Measurements from ENCODE around the gene POU2F1.

DNA sequence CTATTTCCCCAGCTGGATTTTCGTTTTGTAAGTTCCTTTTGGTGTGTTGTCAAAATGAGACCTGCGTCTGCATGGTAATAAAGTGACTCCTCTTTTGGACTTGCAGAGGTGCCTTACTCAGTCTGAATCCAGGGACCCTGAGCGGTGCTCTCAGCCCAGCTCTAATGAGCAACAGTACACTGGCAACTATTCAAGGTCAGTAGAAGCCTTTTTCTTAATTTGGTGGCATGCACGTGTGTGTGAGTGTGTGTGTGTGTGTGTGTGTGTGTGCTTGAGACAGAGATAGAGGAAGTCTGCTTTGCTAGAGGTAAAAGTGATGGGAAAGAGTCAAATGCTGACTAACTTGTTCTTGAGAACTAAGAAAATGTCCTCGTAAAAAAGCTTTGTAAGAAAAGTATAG, 192.2 kb downstream of the POU2F1 start:
- no peak for TF ChIP-seq POLR2A (IDR thresholded peaks at IDR 0.05)
- TF ChIP-seq, protein P1, sequence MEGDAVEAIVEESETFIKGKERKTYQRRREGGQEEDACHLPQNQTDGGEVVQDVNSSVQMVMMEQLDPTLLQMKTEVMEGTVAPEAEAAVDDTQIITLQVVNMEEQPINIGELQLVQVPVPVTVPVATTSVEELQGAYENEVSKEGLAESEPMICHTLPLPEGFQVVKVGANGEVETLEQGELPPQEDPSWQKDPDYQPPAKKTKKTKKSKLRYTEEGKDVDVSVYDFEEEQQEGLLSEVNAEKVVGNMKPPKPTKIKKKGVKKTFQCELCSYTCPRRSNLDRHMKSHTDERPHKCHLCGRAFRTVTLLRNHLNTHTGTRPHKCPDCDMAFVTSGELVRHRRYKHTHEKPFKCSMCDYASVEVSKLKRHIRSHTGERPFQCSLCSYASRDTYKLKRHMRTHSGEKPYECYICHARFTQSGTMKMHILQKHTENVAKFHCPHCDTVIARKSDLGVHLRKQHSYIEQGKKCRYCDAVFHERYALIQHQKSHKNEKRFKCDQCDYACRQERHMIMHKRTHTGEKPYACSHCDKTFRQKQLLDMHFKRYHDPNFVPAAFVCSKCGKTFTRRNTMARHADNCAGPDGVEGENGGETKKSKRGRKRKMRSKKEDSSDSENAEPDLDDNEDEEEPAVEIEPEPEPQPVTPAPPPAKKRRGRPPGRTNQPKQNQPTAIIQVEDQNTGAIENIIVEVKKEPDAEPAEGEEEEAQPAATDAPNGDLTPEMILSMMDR (IDR thresholded peaks at IDR 0.05), result no peak

All from lower leg skin (tissue), 3 donors.